ENCODE measurements around the gene C1GALT1C1.
"Not testable (repeated sequence)": the region's sequence is repeated elsewhere in the genome, so short reads cannot be mapped to it uniquely, and the experiment has no call there.

C1GALT1C1 gene

DNA sequence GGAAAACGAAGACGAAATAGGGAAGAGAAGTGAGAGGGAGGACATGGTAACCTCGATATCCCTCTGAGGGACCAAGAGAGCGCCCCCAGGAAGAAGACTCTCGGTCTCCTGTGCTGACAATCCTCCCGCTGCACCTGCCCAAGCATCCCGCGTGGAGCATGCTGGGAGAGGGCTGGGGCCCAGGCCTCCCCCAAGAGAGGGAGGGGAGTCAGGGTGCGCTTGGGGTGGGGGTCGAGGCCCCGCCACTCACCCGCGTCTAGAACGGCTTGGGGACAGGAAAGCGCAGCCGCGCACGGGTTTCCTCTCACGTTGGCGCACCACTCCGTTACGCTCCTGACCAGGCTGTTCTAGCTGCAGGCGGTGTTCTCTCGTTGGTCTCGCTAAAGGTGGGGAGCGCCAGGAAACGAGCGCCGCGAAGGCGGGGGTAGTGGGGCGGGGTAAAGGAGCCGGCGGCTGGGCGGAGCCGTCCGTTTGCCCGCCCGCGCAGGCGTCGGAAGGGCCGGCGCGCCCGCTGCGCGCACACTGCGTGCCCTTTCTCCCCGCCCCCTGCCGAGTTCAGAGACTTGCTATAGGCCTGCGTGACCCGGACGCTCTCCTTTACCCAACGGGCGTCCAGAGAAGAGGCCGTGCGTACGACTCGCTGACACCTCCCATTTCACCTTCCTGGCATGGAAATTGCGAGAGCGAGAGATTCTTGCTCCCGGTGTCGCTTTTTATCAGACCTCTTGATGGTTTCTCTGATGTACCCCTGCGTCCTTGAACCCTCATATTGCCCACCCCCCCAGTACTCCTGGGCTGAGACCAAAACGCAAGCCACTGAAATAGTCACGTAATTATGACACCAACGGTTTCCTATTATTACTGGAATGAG lies at the start of gene C1GALT1C1:
TSS of gene C1GALT1C1 (minus strand) at position 388 of the 871 bp plus-strand sequence. CDS start 2,888 bp downstream, outside the sequence.
- peak; percentile 92 to 96 for DNase-seq

GRCh38 chrX:120677004-120677652 lies 47.3 kb upstream of the C1GALT1C1 start:
- no peak for DNase-seq

- no peak for DNase-seq
Observed at GRCh38 chrX:120672841-120673530, 43.1 kb upstream of the C1GALT1C1 start.

DNA sequence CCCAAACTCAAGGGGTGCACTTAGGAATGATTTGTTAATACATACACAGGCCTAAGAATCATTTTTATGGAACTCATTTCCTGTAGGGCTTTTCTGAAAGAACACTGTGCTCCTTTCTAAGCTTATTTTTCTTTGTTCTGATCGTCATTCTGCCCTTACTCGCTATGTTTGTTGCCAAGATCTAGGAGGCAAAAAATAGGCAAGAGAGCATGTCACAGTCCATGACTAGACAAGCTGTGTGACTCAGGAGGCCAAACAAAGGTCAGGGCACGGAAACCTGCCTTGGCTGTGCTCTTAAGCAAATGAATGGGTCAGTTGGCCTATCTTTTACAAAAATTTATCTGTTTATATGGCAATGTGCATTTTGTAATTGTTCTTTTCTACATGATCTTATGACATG lies 42.5 kb upstream of the C1GALT1C1 start:
- DNase-seq: no peak

DNA sequence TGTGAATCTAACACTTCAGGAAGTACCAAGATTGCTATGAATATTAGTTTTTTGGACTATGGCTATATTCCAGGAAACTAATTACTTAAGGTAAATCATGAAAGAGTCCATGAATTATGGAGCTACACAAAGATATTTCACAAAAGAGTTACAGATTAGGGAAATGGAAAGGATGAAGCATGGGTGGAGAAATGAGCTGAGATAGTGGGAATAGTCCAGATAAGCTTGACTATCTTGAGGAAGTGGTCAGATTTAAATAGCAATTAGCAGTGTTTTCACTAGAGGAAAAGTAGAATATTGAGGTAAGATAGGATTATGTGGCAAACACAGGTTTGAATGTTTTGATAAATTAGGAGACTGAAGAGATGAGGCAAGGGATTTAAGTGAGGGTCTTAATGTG lies 42.1 kb upstream of the C1GALT1C1 start:
- DNase-seq: no peak

- DNase-seq: no peak
Observed at GRCh38 chrX:120668357-120668756, 38.5 kb upstream of the C1GALT1C1 start.

- not testable (repeated sequence) for DNase-seq
Observed at GRCh38 chrX:120664535-120664934, 34.7 kb upstream of the C1GALT1C1 start.

DNA sequence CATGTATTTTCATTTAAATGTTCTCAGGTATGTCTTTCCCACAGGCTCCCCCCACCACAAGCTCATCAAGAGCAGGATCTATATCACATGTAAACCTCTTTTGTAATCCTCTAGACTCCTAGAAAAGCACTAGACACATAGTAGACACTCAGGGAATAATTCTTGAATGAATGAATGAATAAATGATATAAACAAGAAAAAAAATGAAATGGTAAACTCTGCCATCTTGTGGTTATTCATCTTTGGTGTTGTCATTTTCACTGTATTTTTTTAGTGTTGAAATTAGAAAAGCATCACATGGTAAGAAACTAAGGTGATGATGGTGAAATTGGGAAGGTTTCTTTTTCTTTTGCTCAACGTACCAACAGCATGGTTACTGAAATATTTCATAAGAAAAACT lies 34.2 kb upstream of the C1GALT1C1 start:
- no peak for DNase-seq

DNA sequence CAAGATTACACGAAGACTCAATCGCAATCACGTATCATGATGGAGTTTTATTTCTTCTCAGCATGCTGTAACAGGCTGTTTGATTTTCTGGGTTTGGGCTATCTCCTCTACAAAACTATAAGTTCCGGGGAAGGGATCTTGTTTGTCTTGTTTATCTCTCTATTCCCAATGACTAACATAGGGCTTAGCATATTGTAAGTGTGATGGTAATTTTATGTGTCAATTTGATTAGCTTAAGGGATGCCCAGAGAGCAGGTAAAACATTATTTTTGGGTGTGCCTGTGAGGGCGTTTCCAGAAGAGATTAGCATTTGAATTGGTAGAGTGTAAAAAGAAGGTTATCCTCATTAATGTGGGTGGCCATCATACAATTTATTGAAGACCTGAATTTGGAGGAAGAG lies 32.8 kb upstream of the C1GALT1C1 start:
- DNase-seq: no peak

DNA sequence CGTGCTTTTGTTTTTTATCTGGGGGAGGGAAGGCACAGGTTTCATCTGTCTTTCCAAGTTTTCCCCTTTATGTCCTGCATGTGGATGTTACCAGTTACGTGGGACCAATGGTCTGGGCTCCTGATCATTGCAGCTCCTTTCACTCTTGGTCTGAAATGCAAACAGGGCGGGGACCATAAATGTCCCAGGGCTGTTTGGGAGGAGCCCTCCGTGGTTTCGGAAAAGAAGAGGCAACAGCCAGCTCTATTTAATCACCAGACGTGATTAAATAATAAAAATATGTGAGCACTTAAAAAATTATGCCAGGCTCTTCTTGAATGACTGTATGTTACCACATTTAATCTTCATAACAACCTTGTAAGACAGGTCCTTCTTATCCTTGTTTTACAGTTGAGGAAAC lies 30.8 kb upstream of the C1GALT1C1 start:
- DNase-seq: no peak

DNA sequence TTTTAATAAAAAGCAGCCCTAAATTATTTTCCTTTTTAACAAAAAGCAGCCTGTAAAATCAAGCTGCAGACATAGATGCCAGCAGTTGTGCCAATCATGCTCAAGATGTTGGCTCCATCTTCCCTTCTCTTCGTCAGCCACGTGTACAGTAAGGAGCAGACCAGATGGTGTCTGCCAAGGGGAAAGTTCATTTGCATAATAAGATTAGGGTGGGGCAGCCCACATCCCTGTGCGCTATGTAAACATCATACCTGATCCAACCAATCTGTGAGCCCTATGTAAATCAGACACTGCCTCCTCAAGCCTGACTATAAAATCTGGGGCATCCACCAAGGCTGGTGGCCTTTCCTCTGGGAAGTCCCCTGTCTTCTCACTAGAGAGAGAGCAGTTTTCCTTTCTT lies 23.1 kb upstream of the C1GALT1C1 start:
- DNase-seq: no peak

- not testable (repeated sequence) for DNase-seq
Observed at GRCh38 chrX:120652256-120652655, 22.4 kb upstream of the C1GALT1C1 start.

- DNase-seq: no peak
Observed at GRCh38 chrX:120647127-120647526, 17.3 kb upstream of the C1GALT1C1 start.

DNA sequence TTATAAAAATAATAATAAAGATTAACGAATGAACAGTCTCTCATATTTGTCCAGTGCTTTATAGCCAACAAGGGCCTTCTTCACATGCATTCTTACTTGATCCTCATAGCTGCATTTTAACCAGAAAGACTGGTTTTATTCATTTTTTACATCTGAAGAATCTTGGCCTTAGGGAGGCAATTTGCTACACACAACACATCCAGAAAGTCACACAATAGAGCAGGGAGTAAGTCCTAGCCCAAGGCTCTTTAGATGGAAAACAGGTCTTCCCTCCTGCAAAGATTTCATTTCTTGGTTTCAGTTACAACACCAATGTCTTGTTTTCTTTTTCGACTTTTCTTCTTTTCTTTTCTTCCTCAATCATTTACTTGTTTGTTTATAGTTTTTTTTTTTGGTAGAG lies 13.0 kb upstream of the C1GALT1C1 start:
- no peak for DNase-seq

GRCh38 chrX:120638619-120639018 lies 8.8 kb upstream of the C1GALT1C1 start:
- no peak for DNase-seq

DNA sequence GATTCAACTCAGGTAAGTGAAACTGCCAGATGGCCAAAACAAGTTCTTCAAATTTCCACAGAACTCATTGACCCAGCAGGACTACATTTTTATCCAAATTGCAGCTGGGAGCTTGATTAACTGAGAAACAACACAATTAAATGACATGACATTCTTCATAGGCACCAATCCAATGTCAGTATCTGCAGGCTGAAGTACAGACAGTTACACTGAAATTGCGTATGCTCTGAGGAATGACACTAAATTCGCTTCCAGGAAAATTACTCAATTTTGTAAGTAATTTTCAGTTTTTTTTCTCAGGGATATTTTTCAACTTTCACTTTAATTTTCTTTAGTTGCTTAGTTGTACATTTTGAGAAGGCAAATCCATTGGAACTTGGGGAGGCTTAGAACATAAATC lies 4.5 kb downstream of the C1GALT1C1 start:
- no peak for DNase-seq

- DNase-seq: no peak
Observed at GRCh38 chrX:120617996-120618630, 11.7 kb downstream of the C1GALT1C1 start.

DNA sequence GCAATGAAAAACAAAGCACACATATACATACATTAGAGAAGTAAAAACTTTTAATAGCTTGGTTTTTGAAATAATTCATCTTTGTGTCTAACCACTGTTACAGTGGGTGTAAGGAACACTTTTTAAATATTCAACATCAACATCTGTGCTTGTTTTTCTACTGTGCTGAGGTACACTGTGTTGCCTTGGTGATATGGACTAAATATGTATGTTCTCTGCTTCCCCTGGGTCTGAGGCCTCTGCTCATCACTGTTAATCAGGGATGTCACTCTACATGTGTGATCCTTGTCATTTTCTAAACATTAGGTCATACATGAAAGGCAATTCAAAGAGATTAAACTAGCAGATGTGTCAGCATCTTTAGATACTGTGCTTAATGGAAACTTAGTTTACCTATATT lies 15.0 kb downstream of the C1GALT1C1 start:
- no peak for DNase-seq

DNA sequence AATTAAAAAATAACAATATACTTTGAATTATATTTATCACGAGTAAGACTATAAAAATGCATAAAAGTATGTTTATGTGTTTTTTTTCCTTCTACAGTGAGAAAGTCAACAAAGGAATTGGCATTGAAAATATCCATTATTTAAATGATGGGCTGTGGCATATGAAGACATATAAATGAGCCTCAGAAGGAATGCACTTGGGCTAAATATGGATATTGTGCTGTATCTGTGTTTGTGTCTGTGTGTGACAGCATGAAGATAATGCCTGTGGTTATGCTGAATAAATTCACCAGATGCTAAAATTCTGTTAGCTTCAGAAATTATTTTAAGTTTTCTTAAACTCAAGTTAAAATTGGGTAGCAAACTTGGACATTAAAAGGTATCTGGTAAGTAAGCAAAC lies 17.8 kb downstream of the C1GALT1C1 start:
- no peak for DNase-seq

GRCh38 chrX:120604361-120604782 lies 25.5 kb downstream of the C1GALT1C1 start:
- peak in 1 of 2 experiments; percentile 25 for DNase-seq

GRCh38 chrX:120603707-120604360 lies 26.0 kb downstream of the C1GALT1C1 start, which contains the start of gene MCTS1:
Gene MCTS1, plus strand, starts transcription at chrX:120604101. Its CDS starts 136 bp downstream, at chrX:120604237.
- DNase-seq: peak; percentile 86 to 91

DNA sequence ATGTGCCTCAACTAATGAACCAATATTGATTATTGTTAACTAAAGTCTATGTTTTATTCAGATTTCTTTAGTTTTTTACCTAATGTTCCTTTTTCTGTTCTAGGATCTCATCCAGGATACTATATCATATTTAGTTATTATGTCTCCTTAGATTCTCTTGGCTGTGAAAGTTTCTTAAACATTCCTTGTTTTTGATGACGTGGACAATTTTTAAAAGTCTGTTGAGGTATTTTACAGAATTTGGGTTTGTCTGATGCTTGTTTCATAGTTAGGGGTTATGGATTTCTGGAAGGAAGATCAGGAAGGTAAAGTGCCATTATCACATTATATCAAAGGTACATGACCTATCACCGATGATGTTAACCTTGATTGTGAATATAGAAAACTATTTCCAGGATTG lies 44.2 kb downstream of the C1GALT1C1 start:
- no peak for DNase-seq
